GM23248 (cell line): Measurements from ENCODE around the gene TENM4.

Experiments used
- EZH2 ChIP-seq: fragments of 200-600 bp; sonication (generic); IDR thresholded peaks from 2 replicates; pipeline ENCODE4 v1.6.1; 2018; ENCODE audit warnings: antibody characterized with exemption, mild to moderate bottlenecking; ENCODE audit not compliant: insufficient read depth, poor library complexity, severe bottlenecking
- EZH2phosphoT487 ChIP-seq: fragments of 200-600 bp; sonication (generic); IDR thresholded peaks from 2 replicates; pipeline ENCODE4 v1.6.1; 2018; ENCODE audit warnings: antibody characterized with exemption, moderate library complexity, mild to moderate bottlenecking, low read depth; ENCODE audit not compliant: insufficient read depth

GRCh38 chr11:78654866-78655265 lies 786.0 kb downstream of the TENM4 start:
- TF ChIP-seq EZH2phosphoT487 (no peak), EZH2 (no peak)
